ENCODE measurements around the gene ERCC4.

The ERCC4 gene

DNA sequence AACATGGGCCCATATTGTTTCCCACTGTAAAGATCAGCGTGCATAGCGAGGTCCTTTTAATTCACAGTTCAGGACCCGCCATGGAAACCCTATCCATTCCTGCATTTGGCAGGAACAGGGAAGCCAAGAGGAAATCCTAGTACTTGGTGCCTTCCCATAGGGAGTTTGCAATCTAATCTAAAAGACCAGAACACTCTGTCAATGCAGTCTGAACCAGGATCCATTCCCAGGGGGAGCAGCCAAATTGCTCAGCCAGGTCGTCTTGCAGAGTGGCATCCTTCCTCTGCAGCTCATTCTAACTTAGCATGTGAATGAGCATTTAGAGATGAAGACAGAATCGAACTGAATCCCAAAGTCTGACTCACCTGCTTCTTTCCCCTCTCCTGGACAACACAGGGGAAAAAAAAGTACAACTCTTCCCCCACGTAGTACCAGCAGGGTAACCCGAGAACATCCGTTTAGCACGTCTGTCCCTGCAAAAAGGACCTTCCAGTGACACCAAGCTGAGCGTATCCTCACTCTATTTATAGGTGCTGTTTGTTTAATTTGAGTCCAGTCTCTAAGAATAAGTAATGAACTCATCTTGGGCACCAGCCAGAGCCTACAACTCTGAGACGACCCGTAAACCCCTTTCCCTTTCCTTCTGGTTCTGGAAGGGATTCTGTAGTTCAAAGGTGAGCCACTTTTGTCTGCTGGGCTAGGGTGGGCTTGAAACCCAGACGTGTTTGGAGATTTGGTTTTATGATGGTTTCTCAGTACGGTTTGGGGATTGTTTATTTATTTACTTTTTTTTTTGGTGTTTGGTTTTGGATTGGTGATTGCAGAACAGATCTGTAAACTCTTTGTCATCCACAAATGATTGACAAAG lies 74.5 kb downstream of the ERCC4 start:
- no peak for DNase-seq (ENCODE audit: low read depth)

DNA sequence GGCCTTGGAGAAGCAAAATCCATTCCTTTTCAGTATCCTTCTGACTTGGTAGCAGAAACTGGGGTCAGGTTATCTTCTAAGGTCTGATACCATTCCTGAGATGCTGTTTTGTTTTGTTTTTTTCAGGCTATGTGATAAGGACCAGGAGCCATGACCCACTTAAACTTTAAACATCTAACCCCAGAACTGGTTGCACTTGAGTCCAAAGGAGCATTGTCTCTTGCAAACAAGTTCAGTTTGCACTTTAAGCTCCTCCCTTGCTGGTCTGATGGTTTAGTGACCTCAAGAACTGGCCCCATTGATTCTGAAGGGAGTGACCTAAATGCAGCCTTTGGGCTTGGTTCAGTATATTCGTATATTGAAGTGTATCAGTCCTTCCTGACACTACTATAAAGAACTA lies 75.2 kb downstream of the ERCC4 start:
- DNase-seq (ENCODE audit: low read depth), result no peak

DNA sequence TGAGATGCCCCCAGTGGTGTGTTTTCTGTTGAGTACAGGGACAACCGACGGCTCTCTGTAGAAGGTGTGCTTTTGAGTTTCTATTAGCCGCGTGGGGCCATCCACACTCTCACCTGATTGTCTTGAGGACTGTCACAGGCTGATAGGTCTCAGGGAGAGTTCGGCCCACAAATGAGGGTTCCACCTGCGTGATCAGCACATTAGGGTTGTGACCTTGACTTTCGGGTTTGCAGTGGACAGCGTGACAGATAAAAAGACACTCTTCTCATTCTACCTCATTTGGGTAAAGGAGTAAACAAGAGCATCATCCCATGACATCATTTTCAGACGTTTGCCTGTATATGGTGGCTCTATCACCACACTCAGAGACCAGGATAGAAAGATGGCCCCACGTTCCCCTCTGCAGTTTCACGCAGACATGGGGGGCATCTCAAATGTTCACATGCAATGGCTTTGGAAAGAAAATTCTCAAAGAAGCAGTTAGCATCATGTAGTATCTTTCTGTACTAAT lies 76.9 kb downstream of the ERCC4 start:
- no peak for DNase-seq (ENCODE audit: low read depth)

DNA sequence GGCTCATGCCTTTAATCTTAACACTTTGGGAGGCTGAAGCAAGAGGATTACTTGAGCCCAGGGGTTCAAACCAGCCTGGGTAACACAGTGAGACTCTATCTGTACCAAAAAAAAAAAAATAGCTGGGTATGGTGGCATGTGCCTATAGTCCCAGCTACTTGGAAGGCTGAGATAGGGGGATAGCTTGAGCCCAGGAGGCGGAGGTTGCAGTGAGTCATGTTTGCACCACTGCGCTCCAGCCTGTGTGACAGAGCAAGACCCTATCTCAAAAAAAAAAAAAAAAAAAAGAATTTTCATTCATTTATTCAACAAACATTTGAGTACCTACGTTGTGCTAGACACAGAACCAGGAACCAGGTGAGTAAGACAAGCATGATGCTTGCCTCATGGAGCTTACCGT lies 77.6 kb downstream of the ERCC4 start:
- no peak for DNase-seq (ENCODE audit: low read depth)

DNA sequence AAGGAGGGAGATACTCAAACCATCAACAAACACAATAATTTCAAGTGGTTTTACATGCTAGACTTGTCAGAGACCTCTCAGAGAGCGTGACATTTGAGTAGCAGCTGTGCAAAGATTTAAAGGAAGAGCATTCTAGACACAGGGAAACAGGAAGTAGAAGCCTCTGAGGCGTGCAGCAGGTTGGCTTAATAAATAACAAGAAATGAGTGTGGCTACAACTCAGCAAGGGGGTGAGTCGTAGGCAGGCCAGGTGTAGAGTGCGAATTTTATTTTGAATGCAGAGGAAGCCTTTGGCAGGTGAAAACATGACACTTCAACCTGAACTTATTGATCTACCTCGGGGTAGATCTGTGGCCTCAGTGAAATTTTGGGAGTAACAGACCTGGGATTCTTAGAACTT lies 78.0 kb downstream of the ERCC4 start:
- no peak for DNase-seq (ENCODE audit: low read depth)

DNA sequence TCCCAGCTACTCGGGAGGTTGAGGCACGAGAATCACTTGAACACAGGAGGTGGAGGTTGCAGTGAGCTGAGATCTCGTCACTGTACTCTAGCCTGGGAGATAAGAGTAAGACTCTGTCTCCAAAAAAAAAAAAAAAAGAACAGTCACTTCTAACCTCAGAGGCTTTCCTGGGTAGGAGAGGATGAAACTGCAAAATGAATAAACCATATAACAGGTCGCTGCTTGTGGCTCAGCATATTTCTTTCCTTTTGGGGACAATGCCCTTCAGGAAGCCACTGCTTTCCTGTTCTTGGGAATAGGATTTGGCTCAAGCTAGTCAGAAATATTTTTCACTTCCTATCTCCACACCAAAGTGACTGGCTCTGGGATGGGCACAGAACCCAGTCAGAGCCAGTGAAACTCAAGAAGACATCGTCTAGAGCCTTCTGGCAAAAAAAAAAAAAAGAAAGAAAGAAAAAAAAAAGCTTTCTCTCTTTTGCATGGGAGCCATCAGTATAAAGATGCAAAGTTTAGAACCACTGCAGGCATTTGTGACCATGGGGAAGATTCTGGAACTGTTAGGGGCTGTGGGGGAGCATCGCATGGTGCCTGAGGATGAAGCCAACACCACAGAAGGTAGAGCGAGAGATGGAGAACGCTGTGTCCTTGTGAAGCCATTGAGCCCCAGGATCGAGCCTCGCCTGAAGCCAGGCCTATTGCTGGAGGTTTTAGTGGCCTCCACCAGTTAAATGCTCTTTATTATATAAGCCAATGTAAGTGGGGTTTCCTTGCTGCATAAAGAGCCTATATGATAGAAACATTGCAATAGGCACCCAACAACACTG lies 79.3 kb downstream of the ERCC4 start:
- DNase-seq (ENCODE audit: low read depth), result no peak

DNA sequence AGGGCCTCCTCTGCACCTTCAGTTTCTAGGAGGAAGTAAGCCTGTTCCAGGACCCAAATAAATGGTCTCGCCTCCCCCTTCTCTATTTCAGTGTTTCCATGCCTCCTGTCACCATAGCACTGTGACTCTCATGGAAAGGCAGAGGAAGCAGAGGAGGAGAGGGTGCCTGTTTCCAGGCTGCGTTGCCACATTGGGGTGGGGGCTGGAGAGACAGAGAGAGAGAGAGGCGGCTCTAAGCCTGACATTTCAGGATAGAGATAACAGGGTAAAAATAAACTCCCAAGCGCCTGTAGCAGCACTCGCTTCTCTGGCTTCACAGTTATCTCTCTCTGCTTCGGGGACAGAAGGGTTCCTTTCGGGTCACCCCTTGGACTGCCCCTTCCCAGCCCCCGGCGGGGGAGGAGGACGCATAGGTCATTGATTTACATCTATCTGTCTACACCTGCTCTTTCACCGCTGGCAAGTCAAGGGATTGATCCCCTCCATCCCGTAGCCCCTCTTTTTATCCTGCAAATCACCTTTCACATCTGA lies 80.0 kb downstream of the ERCC4 start:
- DNase-seq (ENCODE audit: low read depth), result no peak

DNA sequence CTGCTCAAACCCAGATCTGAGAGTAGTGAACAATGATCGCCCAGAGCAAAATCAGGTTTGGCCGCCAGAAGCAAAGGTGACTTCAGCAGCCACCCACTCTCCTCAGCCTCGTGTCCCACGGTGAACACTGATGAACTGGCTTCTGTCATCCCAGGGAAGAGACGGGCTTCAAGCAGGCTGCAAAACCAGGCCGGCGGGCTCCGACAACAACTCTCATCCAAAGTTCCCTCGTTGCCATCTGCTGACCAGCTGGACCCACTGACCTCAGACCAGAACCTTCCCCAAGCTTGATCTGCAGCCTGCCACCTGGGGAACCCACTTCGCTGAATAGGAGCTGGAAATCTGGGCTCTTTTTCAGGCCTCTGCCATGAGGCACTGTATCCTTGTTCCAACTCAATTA lies 81.6 kb downstream of the ERCC4 start:
- no peak for DNase-seq (ENCODE audit: low read depth)

Measured in activated T-helper 1 cell treated with Interleukin-2 at 50 U/mL for 16 hours (primary cell).